ENCODE data around the gene ALDH7A1. TPM values are rescaled to one million over a fixed set of nuclear protein-coding genes. Genes with fewer than 3 reads are reported as not detected.
A peak's percentile ranks its signal among the peaks of the same experiment; 100 is the strongest.
"Not testable (repeated sequence)": the region's sequence is repeated elsewhere in the genome, so short reads cannot be mapped to it uniquely, and the experiment has no call there.

The ALDH7A1 gene
- total and polyA plus RNA-seq, 7 donors, result 16.0 to 37.0 (median 22.2) TPM

- H3K36me3 ChIP-seq, result no peaks in the 10 kb centered on the region
- peak; percentile 87 for DNase-seq
- H3K9me3 ChIP-seq, result no peaks in the 10 kb centered on the region
- H3K27ac ChIP-seq, result peak overlapping the region; percentile 69 to 93 (median 78)
- H3K4me1 ChIP-seq, result peaks cover 0 to 58% (median 40%) of the 10 kb centered on the region in 4 donors
- 27 to 50% methylated on average over 6 of the region's 6 CpGs for WGBS, 2 donors
- peak overlapping the region in 3 of 4 donors; percentile 11 to 27 (median 25) for H3K4me3 ChIP-seq
- H3K27me3 ChIP-seq, result no peaks in the 10 kb centered on the region
- intact Hi-C loops (cut with DNase I), result loop anchor here (5.0 kb wide), 1 partner anchor 103 kb away; no protein-coding TSS in a partner anchor
- TF ChIP-seq POLR2AphosphoS5 (IDR thresholded peaks at IDR 0.05) (peak; percentile 64 to 84 (median 76)), CTCF (IDR thresholded peaks at IDR 0.05) (no peak), EP300 (IDR thresholded peaks at IDR 0.05) (peak in 3 of 4 donors; percentile 24 to 36 (median 25))
These were observed 75.1 kb downstream of the ALDH7A1 start for GRCh38 chr5:126519637-126520592.

GRCh38 chr5:126519223-126519622 is 75.8 kb downstream of the ALDH7A1 start:
- H3K9me3 ChIP-seq; intact Hi-C loops (cut with DNase I); H3K36me3 ChIP-seq; DNase-seq; H3K4me3 ChIP-seq; H3K27me3 ChIP-seq: not testable (repeated sequence)
- Histone ChIP-seq H3K27ac (peak overlapping the region; percentile 69 to 93 (median 78)), H3K4me1 (peaks cover 0 to 51% (median 36%) of the 10 kb centered on the region in 4 donors)
- WGBS, 2 donors, result 32 to 79% methylated on average over 4 of the region's 4 CpGs

- no peak for TF ChIP-seq EP300 (IDR thresholded peaks at IDR 0.05)
These were observed 78.2 kb downstream of the ALDH7A1 start for GRCh38 chr5:126516852-126517251.

GRCh38 chr5:126516133-126516532 is 78.9 kb downstream of the ALDH7A1 start:
- H3K27ac ChIP-seq, result no peak overlapping the region
- intact Hi-C loops (cut with DNase I), result no loop called here
- 55 to 80% methylated on average over 1 of the region's 1 CpG for WGBS, 2 donors

More at GRCh38 chr5:126516852-126517251, 78.2 kb downstream of the ALDH7A1 start:
- Histone ChIP-seq H3K4me1 (peaks cover 0 to 41% (median 30%) of the 10 kb centered on the region in 4 donors), H3K9me3 (no peaks in the 10 kb centered on the region), H3K27me3 (no peaks in the 10 kb centered on the region), H3K27ac (no peak overlapping the region), H3K4me3 (no peak overlapping the region), H3K36me3 (no peaks in the 10 kb centered on the region)
- no peak for DNase-seq
- intact Hi-C loops (cut with DNase I), result no loop called here

GRCh38 chr5:126515337-126515736 is 79.7 kb downstream of the ALDH7A1 start:
- intact Hi-C loops (cut with DNase I), result no loop called here

More at GRCh38 chr5:126516133-126516532, 78.9 kb downstream of the ALDH7A1 start:
- no peaks in the 10 kb centered on the region for H3K9me3 ChIP-seq
- no peak overlapping the region for H3K4me3 ChIP-seq
- peaks cover 0 to 34% (median 24%) of the 10 kb centered on the region in 4 donors for H3K4me1 ChIP-seq
- H3K36me3 ChIP-seq, result no peaks in the 10 kb centered on the region
- TF ChIP-seq EP300 (IDR thresholded peaks at IDR 0.05), result no peak
- no peak for TF ChIP-seq CTCF (IDR thresholded peaks at IDR 0.05)
- TF ChIP-seq POLR2AphosphoS5 (IDR thresholded peaks at IDR 0.05), result no peak
- TF ChIP-seq POLR2A (IDR thresholded peaks at IDR 0.05), result no peak
- H3K27me3 ChIP-seq, result no peaks in the 10 kb centered on the region
- DNase-seq, result no peak

More at GRCh38 chr5:126515337-126515736, 79.7 kb downstream of the ALDH7A1 start:
- Histone ChIP-seq H3K4me3 (no peak overlapping the region), H3K27ac (no peak overlapping the region), H3K27me3 (no peaks in the 10 kb centered on the region), H3K36me3 (no peaks in the 10 kb centered on the region), H3K4me1 (peaks cover 0 to 26% (median 16%) of the 10 kb centered on the region in 4 donors), H3K9me3 (no peaks in the 10 kb centered on the region)
- no peak for TF ChIP-seq CTCF (IDR thresholded peaks at IDR 0.05)
- TF ChIP-seq EP300 (IDR thresholded peaks at IDR 0.05), result no peak
- TF ChIP-seq POLR2AphosphoS5 (IDR thresholded peaks at IDR 0.05), result no peak
- TF ChIP-seq POLR2A (IDR thresholded peaks at IDR 0.05), result no peak
- no peak for DNase-seq
